AG20443 (cell line): Measurements from ENCODE around the gene DMXL1.

Experiments
- DNase-seq: peaks from one replicate; pipeline ENCODE4 v3.0.0; 2012; ENCODE audit warnings: low spot score, mixed read lengths

DMXL1 gene

DNA sequence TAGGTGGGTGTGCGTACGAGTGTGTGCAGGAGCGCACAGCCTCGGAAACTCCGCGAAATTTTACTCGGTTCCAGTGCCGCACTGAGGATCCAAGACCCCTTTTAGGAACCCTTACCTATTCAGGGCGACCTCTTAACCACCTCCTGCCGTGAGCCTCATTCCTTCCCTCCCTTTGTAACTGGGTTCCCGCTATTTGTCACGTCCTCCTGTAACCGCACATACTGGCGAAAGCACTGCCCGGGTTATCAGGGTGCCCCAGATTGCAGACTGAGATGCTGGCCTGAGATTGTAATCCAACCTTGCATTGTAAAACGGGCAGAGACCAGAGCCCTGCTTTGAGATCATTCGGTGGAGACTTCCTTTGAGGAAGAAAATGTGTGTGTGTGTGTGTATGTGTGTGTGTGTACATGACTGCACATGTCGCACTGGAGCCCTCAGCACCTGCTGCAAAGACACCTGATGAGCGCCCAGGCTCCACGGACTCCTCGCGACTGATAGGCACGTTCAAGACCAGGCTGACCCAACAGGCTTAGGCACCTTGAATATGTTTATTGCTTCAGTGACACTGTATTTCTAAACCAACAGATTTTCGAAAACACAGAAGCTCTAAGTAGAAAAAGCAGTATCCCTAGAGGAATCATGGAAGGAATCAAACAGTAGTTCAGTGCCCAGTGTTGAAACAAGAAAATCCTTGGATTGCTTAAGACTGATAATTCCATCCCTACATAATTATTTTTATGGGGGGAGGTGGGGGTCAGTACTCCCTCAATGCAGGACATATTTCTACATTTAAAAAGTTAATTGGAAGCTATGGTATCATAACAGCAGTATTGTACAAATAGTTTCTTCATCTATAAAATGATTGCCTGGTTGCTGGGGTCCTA is 198.4 kb downstream of the DMXL1 start:
- DNase-seq = no peak

DNA sequence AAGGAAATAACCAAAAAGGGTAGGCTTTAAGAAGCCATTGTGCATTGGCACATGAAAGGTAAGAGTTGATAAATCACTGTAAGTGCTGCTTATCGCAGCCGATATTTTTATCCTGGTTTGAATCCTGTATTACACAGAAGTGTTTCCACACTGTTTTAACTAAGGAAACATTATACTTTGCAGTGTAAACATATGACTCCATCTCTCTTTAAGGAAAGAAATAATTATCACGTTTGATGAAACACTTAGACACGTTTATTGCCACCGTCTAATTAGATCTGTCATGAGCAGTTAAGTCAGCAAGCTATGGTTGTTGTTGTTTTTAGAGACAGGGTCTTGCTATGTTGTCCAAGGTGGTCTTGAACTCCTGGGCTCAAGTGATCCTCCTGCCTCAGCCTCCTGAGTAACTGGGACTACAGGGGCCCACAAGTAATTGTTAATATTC is 199.3 kb downstream of the DMXL1 start:
- no peak for DNase-seq

GRCh38 chr5:119270960-119271757 is 200.3 kb downstream of the DMXL1 start:
- no peak for DNase-seq

DNA sequence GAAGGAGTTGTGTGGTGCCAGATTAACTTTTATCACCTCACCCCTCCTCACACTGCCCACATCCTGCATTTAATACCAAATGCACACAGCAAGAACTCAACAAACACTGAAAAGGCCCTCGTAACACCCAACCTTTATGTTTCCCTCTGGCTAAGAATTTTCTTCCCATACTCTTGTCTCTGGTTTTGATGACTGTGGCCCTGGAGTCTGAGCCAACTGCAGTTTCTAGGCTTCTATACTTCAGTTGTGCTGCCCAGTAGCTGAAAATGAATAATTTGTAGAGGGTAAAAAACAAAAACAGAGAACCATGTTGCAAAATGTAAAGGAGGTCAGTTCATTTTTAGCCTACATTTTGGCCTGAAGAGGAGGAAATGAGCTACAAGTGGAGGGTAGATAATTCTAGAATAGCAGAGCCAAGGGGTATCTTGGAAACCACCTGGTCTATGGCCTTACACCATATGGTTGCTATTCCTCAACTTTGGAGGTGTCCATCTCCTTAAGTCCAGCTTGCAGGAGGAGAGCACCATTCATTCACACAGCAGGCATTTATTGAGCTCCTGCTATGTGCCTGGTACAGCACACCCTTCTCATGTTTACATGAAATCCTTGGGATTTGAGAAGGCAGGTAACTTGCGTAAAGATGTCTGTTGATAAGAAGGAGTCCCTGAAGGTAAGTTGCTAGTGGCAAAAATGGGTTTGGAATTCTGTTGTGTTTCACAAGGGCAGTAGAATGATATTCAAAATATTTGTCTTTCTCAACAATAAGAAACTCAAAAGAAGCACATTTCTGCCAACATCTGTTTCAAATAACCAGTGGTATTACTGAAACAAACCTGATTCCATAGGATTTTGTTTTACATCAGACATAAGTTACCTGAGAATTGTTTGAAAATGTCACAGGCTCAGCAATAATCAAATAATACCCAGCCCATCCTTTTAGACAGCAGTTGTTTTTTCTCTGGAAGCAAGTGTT is 201.2 kb downstream of the DMXL1 start:
- no peak for DNase-seq

- DNase-seq = no peak
Observed at GRCh38 chr5:119273391-119273839, 202.5 kb downstream of the DMXL1 start.

DNA sequence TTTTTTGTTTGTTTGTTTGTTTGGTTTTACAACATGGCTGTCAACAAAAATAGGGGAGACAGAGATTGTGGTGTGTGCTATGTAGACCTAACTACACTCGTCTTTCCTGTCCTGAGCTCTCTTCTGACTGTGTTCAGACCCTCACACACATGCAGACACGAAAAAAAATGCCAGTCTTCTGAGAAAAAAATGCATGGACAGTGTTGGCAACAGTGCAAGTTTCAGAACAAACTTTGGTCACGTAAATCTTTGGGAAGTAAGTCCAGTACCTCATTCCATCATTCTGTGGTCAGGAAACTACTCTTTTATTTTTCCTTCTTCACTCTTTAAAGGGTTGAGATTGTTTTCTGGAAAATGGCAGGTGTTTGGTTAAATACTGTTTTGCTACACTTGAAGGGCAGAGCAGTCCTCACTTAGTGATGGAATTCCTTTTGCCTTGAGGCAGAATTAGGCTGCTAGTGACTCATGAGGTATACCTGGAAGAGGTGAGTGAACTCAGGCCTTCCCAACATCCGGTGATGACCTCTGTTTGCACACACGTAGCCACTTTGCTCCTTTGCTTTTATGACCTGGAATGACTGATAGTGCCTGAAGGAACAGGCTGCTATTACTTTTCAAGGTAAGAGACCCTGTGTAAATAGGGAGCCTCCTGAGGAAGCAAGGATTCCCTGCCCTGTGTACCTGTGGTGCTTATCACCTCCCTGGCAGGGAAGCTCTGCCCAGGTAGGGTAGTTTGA is 203.3 kb downstream of the DMXL1 start:
- no peak for DNase-seq

DNA sequence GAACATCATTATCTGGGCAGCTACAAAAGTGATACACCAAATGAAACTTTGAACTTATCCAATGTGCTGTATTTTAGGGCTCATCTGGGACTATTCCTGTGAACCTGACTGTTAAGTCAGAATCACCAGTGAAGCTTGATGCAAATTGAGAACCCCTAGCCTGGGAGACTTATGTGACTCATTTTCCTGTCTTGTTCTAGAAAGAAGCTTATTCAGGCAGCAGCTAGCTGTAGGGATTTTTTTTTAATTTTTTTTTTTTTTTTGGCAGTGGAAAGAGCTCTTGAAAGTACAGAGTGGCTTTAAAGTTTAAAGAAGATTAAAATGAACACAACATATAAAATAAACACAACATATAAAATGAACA is 203.9 kb downstream of the DMXL1 start:
- peak; percentile 38 for DNase-seq

DNA sequence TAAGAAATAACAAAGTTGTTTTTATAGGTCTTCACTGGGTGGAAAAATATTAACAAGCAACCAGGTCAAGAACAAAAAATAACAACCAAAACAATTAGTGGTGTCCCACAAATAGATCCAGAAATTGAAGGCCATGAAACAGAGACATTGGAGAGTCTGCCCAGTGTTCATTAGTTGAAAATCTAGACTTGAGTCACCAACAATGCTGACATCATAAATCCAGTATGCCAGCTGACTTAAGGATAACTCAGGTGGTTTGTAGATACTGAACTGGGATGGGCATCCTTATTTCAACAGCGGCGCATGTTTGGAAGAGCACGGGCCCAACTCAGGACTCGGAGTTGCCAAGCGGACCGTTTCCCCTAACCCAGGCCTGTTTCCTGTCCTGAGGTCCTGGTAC is 204.3 kb downstream of the DMXL1 start:
- DNase-seq = peak; percentile 16

DNA sequence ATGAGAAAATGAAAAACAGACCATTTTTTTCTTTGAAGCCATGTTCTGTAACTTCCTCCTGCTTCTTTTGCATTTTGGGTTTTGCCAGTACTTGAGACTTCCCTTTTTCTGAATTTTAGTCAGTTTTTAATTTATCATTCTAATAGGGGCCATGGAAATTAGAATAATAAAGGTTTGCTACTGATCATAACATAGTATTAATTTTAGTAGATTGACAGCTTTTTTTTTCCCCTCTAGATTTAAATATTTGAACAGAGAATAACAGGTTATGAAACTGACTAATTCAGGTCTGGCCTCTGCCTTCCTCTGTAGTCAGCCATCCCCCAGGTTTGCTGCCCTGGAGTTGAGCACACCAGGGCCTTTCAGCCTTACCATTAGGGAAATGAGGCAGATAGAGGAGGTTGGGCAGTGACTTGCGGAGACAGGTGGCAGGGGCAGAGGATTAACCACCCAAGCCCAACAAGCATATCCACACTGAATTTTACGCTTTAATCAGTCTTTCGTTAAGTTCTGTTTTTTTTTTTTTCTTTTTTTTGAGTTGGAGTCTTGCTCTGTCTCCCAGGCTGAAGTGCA is 204.8 kb downstream of the DMXL1 start:
- no peak for DNase-seq

GRCh38 chr5:119276978-119277377 is 206.1 kb downstream of the DMXL1 start:
- no peak for DNase-seq

DNA sequence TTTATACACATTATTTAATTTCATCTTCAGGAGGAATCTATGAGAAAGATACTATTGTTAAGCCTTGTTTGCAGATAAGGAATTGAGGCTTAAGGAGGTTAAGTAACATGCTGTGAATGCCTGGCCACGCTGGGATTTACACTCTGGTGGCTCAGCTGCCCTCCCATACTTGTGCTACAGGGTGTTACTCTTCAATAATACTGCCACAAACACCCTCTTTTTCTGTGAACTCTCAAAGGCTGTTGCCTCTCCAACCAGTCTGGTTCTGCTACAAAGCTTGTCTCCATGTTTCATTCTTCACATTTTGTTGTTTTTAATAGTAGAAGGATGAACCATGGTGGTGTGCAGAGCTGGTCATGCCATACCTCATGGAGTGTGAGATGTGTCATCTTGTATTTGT is 208.2 kb downstream of the DMXL1 start:
- DNase-seq = no peak

DNA sequence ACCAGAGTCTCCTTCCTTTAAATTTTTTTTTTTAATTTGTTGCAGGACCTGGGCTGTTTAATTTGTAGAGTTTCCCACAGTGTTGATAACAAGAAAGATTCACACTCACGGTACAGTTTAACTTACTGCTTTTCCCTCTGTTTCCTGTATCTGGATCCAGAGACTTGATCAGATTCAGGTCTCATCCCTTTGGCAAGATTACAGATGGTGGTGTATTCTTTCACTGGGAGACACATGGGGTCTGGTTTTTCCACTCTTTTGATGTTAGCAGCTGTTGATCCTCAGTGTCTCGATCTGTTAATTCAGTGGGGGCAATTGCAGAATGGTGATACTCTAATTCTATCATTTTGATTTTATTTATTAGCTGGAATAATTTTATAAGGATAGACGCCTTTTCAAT is 209.5 kb downstream of the DMXL1 start:
- DNase-seq = no peak

- DNase-seq = no peak
Observed at GRCh38 chr5:119282628-119283027, 211.7 kb downstream of the DMXL1 start.

- no peak for DNase-seq
Observed at GRCh38 chr5:119284031-119284430, 213.1 kb downstream of the DMXL1 start.

DNA sequence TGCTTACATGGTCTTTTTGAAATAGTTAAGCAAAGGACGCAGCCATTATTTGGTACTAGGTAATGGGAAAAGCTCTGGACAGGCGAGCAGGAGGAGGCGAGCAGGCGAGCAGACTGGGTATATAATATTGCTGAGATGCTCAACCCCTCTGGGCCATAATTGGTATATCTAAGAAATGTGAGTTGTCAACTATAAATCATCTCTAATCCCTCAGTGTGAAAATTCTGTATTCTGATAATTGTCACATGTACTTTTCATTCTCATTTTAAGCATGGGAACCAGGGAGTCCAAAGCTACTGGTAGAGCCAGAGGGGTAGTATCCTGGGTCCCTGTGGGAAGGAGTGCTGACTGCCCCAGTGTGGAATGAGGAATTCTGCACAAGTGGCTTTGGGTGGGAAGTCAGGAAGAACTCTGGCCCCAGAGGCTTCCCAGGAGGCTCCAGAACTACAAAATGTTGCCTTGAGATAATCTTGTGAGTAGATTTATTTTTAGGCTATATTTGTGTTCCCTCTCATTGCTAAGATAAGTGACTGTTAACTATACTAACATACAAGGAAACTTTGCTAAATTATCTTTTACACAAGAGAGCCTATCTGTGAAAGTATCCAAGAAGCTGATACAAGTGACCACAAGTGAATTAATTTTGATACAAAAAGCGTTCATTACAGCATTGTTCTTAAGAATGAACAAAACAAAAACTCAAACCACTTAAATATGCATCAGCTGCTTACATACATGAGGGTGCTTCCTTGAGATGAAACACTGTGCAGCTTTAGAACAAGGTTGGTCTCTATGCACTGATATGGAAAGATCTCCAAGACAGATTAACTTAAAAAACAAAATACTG is 214.4 kb downstream of the DMXL1 start:
- peak; percentile 29 for DNase-seq

DNA sequence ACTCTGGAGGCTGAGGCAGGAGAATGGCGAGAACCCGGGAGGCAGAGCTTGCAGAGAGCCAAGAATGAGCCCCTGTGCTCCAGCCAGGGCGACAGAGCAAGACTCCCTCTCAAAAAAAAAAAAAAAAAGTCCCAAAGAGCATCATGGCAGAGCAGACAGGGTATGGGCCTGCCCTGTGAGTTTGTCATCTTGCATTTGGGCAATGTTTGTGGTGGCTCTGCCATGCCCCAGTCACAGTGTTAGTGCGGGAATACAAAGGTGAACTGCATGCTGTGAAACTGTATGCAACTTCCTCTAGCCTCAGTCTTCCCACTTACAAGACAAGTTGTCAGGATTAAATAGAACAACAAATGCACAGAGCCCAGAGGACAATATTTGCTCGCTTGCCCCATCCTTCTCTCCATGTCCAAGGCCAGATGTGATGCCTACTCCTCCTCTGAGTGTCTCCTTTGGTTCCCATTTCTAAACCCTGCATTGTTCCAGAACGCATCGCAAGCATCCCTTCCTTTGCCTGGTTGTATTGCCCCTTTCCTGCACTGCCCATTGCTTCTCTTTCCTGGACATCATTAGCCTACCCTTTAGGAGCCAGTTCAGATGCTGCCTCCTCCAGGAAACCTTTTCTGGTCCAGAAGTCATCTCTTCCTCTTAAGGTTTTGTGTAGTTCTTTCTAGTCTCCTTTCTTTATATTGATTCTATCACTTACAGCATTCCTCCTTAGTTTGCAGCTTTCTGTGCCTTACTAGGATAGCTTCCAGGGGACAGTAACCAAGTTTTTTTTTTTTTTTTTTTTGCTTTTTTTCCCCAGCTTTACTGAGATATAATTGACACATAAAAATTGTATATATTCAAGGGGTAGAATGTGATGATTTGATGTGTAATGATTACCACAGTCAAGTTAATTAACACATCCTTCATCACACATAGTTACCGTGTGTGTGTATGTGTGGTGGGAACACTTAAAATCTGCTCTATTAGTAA is 215.9 kb downstream of the DMXL1 start:
- DNase-seq = no peak

DNA sequence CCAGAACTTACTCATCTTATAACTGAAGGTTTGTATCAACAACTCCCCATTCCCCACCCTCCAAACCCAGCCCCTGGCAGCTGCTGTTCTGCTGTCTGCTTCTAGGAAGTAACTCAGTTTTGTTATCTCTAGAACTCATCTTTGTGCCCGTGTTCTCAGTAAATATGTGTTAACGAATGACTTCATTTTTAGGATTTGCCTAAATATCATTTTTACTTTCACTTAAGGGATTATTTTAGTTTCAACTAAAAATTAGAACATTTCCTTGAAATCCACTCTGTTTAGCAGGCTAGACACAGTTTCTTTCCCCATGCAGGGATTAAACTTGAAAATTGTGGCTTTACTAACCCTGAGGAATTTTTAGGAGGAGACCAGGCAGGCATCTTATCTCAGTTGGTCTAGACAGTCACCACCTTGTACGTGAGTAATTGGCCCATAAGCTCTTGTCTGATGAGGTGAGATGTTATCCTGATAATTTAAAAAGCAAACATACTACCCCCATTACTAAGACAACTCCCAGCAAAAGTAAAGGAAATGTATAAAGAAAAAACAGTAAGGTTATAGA is 216.7 kb downstream of the DMXL1 start:
- no peak for DNase-seq

DNA sequence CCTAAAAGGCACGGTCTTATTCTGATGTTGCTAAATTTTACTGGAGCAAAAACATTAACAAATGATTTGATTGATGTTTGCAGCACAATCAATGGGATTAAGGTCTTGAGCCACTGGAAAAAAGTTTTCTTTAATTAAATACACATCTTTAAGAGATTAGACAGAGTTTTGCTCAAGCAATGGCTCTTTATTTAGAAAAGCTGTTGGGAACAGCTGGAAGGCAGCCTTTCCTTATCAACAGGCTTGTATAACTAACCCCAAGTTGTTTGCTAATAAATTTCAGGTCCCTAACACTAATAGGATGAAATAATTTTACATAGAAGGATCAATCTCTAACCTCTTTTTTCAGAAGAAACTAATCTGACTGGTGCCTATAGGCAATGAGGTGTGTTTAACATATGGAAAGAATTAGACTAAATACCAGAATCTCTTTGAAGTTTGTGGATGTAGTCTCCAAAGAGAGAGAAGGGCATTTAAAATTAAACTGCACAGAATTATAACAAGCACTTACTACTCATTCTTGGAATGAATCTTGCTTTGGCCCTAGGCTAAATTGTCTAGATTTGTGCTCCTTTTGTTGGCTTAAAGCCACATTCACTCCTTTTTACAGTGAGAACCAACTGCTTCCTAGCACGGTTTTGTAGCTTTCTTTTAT is 217.6 kb downstream of the DMXL1 start:
- no peak for DNase-seq
